IPS-NIHi7 (cell line): ENCODE measurements around the gene KLF2.

Source experiments
- DNase-seq: peaks from one replicate; pipeline ENCODE4 v3.0.0; 2012; ENCODE audit warnings: mixed read lengths; ENCODE audit errors: extremely low spot score

KLF2 gene

GRCh38 chr19:16365300-16365996 lies 40.8 kb downstream of the KLF2 start:
- no peak for DNase-seq

DNA sequence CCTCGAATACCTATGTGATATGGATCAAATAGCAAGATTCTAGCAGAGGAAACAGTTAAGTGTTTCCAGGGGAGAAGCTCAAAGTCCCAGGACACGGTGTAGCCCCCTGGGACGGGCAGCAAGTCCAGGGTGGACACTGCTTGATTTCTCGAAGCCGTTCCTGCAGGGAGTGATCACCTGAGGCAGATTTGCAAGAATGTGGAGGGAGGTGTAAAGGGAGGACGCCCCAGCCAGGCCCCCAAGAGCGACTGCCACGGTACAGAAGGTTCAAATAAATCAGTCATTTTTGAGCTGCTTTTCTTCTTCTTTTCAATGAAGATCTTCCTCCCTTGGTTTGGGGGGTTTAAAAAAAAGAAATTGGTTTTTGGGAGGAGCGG lies 41.4 kb downstream of the KLF2 start:
- no peak for DNase-seq

DNA sequence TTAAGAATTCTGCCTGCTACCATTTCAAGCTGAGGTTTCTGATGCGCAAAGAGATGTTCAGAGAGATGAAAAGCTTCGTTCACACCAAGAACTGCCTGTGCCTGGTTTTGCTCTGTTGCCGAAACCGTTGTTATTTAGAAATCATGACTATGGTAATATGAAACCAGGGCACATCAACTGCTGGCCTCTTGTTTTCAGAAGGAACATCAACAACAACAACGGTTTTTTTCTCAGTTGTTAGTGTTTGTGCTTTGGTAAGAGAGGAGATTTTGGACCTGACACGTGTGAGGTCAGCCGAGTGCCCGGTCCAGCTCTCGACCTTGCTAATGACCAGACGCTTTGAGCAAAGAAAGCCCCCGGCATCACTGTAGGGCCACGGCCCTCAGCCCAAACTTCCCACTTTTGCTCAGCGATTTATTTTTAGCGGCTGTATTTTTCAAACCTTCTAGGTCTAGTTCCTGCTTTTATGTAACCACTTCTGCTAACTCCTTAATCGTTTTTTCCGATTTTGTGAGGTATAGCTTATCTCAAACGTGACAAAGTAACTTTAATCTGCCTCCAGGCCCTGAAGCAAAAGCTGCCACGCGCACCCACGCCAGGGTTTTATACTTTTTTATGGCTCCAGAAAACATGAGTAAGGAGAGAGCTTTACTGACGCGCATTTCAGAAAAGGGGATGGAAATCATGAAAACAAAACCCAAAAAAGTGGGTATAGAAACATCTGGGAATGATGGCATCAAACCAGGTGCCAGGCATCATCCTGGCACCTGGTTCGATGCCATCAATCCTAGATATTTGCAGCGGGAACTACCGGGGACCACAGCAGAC lies 42.0 kb downstream of the KLF2 start:
- DNase-seq, result no peak

GRCh38 chr19:16367261-16367683 lies 42.6 kb downstream of the KLF2 start:
- no peak for DNase-seq

GRCh38 chr19:16368385-16369305 lies 44.0 kb downstream of the KLF2 start:
- no peak for DNase-seq

DNA sequence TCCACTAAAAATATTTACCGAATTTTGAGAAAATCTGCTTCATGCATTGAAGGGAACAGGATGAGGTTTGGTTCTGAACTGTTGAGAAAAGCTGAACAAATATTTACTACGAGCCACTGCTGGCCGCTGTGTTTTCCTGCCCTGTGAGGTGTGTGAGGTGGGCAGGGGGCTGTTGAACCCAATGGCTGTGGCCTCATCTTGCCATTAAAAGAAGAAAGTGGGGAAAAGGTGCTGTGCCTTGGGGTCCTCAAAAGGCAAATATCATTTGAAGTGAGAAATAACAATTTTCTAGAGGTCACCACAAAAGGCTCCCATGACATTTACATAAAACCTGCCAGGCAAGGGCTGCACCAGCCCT lies 44.7 kb downstream of the KLF2 start:
- DNase-seq, result no peak

DNA sequence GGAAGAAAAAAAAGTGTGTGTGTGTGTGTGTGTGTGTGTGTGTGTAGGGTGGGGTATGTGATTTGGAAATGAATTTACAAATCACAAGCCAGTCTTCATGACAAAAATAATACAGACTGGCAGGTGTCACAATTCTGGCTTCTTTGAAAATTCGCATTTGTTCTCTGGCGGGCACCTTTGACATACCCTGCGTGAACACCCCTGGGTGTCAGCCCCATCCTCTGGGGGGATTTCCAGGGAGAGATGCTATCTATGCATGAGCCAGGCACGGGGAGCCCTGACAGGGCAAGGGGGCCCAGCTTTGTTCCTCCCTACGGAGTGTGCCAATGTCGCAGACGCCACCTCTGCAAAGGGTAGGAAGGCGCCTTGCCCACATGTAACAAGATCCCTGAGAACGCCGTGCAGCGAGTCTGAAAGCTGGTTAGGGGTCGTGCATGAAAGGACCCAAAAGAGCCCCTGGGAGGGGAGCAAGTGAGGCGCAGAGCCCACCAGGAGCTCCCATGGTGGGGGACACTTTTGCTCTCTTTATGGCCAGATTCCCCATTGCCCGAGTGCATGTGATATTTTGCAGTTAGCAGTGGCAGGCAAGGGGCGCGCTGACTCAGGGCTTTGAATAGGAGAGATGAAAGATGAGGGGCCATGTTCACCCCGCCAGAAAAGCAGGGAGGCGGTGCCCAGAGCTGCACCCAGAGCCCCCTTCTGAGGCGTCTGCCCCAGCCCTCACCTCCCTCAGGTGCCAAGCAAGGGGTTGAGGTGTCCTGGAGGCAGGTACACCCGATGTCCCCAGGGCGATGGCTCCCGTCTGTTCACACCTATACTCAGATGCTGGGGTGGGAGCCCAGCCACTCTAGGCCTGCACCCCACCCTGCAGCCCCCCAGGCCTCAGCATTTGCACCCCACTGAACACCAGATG lies 45.3 kb downstream of the KLF2 start:
- no peak for DNase-seq

GRCh38 chr19:16370641-16371391 lies 46.2 kb downstream of the KLF2 start:
- no peak for DNase-seq

DNA sequence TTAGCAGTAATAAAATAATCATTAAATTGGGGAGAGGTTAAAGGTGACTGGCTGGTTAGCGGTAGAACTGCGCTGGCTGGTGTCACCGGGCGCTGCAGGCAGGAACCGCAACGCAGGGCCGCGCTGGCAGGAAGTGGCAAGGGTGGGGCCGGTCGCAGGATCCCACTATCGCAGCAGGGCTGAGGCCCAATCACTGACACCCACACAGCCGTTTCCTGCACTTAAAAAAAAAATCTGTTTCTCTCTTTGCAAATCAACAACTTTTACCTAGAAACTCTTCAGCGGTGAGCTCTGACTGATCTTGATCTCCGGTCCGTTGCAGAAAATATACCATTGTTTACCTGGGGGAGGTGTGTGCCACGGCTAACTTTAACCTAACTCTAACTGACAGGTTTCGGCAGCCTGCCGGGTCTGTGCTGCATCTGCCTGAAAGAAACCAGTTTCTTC lies 46.9 kb downstream of the KLF2 start:
- DNase-seq, result no peak

DNA sequence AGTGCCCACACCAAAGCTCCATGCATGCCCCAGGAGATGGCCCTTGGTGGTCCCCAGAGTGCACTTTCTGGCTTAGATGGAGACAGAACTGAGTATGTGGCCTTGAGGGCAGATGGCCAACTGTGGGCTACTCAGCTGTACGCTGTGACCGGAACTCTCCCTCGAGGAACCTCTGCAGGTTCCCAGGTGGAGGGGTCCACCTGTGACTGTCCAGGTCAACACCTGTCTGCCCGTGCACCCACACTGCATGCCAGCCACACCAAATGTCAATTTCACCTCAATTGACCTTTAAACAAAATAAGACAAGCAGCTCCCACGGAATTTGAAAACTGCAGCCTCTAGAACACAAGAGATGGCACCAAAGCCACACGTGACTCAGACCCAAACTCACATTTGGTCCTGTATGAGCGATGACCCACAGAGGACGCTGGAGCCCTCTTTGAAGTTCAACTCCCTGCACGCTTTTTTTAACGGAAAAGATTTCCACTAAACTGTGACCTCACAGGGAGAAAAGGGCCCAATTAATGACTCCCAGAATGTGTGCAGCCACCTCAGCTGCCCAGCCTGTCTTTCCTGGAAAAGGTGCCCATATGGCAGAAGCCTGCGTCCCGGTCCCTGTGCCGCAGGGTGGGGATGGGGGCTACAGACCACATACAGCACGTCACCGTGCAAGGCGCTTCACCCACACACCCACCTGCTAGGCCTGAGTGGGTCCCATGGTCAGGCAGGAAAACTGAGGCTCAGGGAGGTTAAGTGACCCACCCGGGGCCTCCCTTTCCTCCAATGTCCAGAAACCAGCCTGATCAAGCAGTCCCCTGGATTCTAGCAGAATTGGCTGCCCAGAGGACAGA lies 47.7 kb downstream of the KLF2 start:
- no peak for DNase-seq

DNA sequence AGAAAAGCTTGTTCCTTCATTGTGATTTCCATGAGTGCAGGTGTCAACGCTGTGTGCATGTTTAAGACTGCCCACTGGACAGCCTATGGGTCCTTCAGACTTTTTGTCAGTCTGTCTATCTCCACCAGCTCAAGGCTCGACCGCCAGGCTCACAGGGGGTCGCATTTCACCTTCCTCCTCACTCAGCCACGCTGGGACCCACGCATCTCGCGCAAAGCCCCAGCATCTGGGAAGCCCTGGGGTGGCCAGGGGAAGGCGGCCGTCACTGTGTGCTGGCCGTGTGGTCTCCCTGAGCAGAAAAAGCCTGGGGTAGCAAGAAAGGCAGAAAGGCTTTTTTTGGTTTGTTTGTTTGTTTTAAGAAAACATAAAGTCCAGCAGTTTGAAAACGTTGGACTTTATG lies 48.5 kb downstream of the KLF2 start:
- DNase-seq, result no peak

GRCh38 chr19:16373532-16373931 lies 48.9 kb downstream of the KLF2 start:
- no peak for DNase-seq

GRCh38 chr19:16373989-16374388 lies 49.4 kb downstream of the KLF2 start:
- DNase-seq, result no peak

- DNase-seq, result no peak
Observed at GRCh38 chr19:16374436-16374835, 49.8 kb downstream of the KLF2 start.

- no peak for DNase-seq
Observed at GRCh38 chr19:16375157-16375935, 50.7 kb downstream of the KLF2 start.

DNA sequence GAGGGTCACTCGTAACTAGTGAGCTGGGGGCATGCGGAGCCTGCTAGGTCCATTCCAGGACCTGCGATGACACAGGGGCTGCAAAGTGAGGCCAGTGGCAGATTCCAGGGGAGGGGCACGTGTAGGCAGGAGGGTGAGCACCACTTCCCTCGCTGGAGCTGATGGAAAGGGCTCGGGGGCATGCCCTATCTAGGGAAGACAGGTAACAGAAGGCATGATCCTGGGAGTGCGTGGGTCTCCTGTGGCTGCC lies 51.2 kb downstream of the KLF2 start:
- no peak for DNase-seq

DNA sequence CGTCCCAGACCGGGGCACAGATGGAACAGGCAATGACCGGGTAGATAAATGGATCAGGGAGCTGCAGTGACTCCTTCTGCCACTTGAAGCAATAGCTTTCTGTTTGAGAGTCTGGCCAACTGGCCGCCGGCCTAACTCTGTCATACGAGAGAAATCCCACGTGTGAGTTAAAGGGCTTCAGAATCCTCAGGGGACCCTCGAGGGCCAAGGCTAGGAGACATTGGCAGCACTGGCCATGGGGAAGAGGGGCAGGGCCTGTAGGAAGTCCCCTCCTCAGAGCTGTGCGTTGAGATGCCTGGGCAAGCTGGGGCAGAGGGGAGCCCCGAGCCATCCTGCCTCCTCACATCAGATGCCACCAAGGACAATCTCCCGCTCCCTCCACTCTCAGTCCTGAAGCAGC lies 51.6 kb downstream of the KLF2 start:
- no peak for DNase-seq

DNA sequence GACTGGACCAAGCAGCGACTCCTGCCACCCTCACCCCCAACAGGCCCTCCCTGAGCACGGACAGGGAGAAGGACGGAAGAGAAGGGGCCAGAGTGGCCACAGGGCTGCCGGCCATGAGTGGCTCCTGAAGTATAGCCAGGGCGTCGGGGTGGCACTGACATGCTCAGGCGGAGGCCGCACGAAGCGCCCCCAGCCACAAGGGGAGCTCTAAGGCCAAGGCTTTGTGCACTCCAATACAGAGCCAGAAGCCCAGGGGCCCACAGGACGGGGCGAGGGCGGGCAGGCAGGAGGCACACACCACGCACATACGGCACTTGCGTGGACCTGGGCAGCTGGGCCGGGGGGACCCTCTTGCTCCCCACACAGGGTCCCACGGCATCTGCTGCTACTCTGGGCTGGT lies 52.0 kb downstream of the KLF2 start:
- DNase-seq, result peak; percentile 78

DNA sequence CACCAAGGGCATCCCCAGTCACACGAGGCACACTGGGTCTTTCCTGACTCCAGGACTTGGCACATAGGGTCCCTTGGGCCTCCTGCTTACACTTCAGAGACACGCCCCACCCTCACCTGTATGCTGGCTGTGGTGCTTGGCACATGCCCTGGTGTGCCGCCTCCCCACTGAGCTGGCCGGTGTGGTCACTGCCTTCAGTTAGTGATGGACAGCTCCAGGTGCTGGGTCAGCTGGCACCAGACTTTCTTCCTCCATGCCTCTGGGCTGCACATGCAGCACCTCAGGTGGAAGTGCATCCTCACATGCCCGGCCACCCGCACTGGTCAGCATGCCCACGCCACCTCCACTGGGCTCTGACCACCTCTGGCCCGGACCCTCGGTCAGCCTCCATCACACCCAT lies 52.9 kb downstream of the KLF2 start:
- no peak for DNase-seq
